Subcutaneous adipose tissue (tissue), 4 donors: ENCODE results near the gene GPC6. TPM values are rescaled to one million over a fixed set of nuclear protein-coding genes. Genes with fewer than 3 reads are reported as not detected.

Experiments used
- total RNA-seq, 4 donors: library from RNA; depleted of rRNA; stranded (reverse); fragments of >200 nt; gene quantifications; one replicate each; pipeline ENCODE4 v1.1.0, GENCODE V29; 2016
- TF ChIP-seq, protein P1 (sequence below): fragments of 450-650 bp; IDR thresholded peaks from one replicate; pipeline ENCODE4 v1.5.1; 2016; ENCODE audit warnings: low read depth, mild to moderate bottlenecking, control low read depth, antibody characterized with exemption, moderate library complexity

The GPC6 gene
- total RNA-seq, 4 donors from 2014 or later, result 16.2 to 30.6 (median 26.9) TPM

GRCh38 chr13:93797463-93797862 lies 570.9 kb downstream of the GPC6 start:
- TF ChIP-seq, protein P1, sequence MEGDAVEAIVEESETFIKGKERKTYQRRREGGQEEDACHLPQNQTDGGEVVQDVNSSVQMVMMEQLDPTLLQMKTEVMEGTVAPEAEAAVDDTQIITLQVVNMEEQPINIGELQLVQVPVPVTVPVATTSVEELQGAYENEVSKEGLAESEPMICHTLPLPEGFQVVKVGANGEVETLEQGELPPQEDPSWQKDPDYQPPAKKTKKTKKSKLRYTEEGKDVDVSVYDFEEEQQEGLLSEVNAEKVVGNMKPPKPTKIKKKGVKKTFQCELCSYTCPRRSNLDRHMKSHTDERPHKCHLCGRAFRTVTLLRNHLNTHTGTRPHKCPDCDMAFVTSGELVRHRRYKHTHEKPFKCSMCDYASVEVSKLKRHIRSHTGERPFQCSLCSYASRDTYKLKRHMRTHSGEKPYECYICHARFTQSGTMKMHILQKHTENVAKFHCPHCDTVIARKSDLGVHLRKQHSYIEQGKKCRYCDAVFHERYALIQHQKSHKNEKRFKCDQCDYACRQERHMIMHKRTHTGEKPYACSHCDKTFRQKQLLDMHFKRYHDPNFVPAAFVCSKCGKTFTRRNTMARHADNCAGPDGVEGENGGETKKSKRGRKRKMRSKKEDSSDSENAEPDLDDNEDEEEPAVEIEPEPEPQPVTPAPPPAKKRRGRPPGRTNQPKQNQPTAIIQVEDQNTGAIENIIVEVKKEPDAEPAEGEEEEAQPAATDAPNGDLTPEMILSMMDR, result no peak

DNA sequence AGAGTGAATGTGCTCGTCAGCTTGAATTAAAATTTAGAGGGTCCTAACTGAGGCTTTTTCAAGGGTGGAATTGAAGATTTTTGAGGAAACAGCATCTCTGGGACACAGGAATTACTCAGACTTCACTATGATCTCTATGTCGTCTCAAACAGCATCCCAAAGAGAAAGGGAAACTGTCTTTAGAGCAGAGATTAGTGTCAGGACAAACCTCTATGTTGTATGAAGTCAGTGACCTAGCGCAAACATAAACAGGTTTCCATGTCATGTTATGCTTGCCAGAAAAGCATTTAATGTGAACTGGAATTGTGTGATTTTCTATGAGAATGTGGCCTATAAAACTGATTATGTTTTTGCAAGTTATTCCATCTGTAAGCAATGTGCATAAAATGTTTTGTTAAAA lies 573.7 kb downstream of the GPC6 start:
- TF ChIP-seq, protein P1, result no peak

DNA sequence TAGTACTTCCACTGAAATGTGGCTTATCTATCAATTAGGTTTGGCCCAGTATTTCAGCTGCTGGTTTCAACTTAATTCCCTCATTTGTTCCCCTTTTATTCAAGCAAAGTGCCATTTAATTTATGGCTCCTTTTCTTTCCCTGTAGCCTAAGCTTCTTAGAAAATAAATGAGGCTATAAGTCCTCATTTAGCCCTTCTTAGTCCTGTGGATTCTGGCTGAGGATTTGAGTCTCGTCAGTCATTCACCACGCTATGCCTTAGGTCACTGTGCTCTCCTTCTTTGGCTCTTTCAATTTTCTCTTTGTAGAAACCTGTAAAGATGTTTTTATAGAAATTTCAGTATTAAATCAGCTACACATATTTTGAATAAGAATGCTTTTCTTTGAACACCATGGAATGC lies 579.1 kb downstream of the GPC6 start:
- TF ChIP-seq, protein P1, result no peak

GRCh38 chr13:93806861-93807260 lies 580.3 kb downstream of the GPC6 start:
- TF ChIP-seq, protein P1, result no peak

DNA sequence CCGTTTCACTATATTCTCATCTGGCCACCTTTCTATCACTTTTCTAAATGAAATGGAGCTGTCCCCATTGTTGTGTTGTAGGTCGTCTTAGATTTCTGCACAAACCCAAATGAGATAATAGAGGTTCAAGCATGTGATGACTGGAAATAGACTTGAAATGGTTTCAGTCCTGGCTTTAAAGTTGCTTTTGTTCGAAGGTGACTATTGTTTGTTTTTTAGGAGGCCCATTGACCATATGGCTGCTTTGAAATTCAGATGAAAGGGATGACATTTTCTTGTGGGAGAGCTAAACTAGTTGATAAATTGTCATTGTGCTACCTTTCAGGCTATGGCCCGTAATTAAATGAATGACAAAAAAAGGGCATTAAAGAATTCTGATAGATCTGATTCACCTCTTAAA lies 583.7 kb downstream of the GPC6 start:
- TF ChIP-seq, protein P1, result no peak

DNA sequence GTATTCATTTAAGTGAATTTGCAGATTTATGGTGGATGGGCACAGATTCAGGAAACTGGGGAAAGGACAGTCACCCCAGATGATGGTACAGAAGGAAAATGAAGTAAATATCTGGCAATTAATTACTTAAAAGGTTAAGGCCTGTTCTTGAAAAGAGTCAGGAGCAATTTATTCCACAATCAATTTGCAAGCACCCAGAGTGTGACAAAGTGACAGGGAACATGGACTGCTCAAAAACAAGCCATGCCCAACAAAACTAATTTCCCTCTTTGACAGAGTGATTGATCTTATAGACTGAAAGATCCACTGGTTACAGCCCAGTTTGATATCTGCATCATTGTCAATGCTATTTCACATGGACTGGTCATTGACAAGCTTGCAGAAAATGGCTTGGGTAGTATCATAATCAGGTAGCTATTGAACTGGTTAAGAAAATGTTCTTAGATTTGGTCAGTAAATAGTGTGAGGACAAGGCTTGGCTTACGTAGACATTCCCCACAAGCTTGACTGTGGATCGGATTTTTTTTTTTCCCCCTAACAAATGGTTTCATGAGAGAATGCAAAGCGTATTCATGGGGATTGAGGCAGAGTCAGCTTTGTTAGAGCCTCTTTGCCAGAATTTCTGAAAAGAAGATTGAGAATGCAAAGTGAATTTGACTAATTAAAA lies 584.6 kb downstream of the GPC6 start:
- TF ChIP-seq, protein P1, result no peak

- TF ChIP-seq, protein P1, result no peak
Measured at GRCh38 chr13:93811738-93812112, 585.1 kb downstream of the GPC6 start.
